Tracheal epithelial cell (primary cell): ENCODE data around the gene PCOLCE2. TPM values are rescaled to one million over a fixed set of nuclear protein-coding genes. Genes with fewer than 3 reads are reported as not detected.

ENCODE experiments used
- total RNA-seq: library from RNA; depleted of rRNA; stranded (reverse); fragments of >200 nt; gene quantifications from 2 replicates; pipeline ENCODE4 v1.2.1, GENCODE V29; 2014

PCOLCE2 gene, protein sequence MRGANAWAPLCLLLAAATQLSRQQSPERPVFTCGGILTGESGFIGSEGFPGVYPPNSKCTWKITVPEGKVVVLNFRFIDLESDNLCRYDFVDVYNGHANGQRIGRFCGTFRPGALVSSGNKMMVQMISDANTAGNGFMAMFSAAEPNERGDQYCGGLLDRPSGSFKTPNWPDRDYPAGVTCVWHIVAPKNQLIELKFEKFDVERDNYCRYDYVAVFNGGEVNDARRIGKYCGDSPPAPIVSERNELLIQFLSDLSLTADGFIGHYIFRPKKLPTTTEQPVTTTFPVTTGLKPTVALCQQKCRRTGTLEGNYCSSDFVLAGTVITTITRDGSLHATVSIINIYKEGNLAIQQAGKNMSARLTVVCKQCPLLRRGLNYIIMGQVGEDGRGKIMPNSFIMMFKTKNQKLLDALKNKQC
- 1.1 and 5.1 TPM in 2 replicates for total RNA-seq

DNA sequence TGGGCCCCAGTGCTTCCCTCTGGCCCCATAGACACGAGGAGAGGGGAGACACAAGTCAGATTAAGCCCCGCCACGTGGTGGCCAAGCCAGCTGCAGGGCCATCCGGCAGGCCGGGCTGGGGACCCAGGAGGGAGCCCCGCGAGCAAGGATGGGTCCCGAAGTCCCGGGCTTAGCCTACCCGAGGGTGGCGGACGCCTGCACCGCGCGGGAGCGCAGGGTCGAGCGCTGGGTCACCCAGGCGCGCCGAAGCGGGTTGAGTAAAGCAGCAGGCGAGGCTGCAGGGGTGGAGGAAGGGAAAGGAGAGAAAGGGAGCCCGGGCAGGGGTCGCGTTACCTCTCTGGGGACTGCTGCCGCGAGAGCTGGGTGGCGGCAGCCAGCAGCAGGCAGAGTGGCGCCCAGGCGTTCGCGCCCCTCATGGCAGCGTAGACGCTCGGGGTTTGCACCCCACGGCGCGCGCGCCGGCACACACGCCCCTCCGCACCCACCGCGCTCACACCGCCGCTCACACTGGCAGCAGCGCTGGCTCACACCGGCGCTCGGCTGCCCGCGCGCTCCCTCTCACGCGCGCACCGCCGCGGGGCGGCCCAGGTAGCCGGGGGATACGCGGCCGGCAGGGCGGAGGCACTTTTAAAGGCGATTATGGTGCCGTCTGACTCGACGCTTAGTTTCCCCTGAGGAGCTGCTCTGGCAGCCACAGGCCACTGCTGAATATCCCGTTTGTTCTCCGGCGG is at the start of gene PCOLCE2:
Gene PCOLCE2 (minus strand): TSS at position 603 of the 731 bp plus-strand sequence. CDS start 187 bp downstream, at position 416.

Other genes with a start within 250 kb of the PCOLCE2 start
- gene TRPC1, start 165.0 kb downstream of the PCOLCE2 start, total RNA-seq: 7.2 and 13.7 TPM in 2 replicates
- not detected in 2 replicates for gene PAQR9, start 74.6 kb upstream of the PCOLCE2 start, total RNA-seq
- gene U2SURP, start 112.5 kb upstream of the PCOLCE2 start, total RNA-seq: 45.8 and 52.0 TPM in 2 replicates
- 2.1 and 38.3 TPM in 2 replicates for gene CHST2, start 230.7 kb upstream of the PCOLCE2 start, total RNA-seq